Activated T-cell treated with anti-CD3 and anti-CD28 coated beads for 4 hours (primary cell): ENCODE data around the gene CLDN4.
"Not testable (repeated sequence)": the region's sequence is repeated elsewhere in the genome, so short reads cannot be mapped to it uniquely, and the experiment has no call there.

Source experiments
- DNase-seq: peaks from one replicate; pipeline ENCODE4 v3.0.0-alpha.2; 2020

CLDN4 gene

GRCh38 chr7:73844131-73844547 is 13.3 kb downstream of the CLDN4 start:
- no peak for DNase-seq

DNA sequence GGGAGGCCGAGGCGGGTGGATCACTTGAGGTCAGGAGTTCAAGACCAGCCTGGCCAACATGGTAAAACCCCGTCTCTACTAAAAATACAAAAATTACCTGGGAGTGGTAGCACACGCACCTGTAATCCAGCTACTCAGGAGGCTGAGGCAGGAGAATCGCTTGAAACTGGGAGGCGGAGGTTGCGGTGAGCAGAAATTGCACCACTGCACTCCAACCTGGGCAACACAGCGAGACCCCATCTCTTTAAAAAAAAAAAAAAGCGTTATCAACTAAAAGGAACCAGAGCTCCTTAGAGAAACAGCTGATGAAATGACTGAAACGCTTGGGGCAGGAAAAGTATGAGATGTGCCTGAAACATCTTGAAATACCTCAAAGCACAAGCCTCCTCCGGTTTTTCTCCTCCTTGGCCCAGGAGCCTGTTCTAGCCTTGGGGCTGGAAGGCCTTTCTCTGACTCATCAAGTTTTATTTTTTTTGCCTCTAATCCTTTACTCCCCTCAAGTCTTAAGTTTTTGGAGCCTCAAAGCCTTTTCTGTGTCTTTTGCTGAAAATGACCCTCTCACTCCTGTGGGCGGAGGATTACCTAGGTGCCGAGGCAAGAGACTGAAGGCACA is 14.2 kb downstream of the CLDN4 start:
- no peak for DNase-seq

DNA sequence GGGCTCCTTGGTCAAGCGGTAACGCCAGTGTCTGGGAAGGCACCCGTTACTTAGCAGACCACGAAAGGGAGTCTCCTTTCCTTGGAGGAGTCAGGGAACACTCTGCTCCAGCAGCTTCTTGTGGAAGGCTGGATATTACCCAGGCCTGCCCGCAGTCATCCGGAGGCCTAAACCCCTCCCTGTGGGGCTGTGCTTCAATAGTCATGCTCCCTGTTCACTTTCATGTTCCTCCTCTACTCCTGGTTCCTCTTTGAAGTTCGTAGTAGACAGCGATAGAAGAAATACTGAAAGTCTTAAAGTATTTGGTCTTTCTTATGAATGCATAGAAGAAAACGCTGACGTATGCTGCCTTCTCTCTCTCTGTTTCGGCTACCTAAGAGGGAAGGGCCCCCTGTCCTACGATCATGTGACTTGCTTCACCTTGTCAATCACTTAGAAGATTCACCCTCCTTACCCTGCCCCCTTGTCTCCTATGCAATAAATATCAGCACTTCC is 15.0 kb downstream of the CLDN4 start:
- DNase-seq = not testable (repeated sequence)

- DNase-seq = no peak
Measured at GRCh38 chr7:73847941-73848723, 17.3 kb downstream of the CLDN4 start.

DNA sequence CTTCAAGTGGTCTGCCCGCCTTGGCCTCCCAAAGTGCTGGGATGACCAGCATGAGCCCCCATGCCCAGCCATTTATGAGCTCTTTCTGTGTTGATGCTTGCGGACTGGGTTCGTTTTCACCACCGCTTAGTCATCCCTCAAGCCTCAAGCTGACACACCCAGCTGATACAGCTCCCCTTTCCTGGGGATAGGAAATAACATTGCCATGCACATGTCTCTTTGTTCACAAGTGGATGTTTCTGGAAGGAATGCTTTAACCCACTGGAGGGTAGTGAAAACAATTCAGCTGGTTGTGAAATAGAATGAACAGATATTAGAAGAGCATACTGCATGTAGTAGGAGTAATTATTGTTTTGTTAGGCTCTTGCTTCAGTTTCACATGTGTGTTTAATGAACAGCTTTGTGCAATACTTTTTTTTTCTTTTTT is 20.0 kb downstream of the CLDN4 start:
- no peak for DNase-seq

DNA sequence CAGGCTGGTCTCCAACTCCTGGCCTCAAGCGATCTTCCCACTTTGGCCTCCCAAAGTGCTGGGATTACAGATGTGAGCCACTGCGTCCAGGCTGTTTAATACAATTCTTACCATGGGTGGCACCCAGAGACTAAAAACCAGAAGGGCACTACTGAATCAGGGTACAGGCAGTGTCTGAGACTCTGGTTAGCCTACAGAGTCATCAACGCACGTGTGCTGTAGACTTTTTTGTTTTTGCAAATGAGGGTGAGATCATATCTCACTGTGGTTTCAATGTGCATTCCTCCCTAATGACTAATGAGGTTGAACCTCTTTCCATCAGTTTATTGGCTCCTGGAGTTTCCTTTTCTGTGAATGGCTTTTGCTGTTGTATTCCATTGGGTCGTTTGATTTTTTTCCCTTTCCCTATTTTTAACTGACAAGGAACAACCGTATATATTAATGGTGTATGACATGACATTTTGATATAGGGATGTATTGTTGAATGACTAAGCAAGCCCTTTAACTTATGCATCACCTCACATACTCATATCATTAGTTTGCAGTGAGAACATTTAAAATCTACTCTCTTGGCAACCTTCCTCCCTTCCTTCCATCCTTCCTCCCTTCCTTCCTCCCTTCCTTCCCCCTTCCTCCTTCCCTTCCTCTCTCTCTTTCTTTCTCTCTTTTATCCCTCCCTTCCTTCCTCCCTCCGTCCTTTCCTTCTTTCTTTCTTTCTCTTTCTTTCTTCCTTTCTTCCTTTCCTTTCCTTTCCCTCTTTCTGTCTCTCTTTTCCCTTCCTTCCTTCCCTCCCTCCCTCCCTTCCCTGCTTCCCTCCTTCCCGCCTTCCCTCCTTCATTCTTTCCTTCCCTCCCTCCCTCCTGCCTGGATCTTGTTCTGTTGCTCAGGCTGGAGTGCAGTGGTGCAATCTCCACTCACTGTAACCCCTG is 20.9 kb downstream of the CLDN4 start:
- no peak for DNase-seq

DNA sequence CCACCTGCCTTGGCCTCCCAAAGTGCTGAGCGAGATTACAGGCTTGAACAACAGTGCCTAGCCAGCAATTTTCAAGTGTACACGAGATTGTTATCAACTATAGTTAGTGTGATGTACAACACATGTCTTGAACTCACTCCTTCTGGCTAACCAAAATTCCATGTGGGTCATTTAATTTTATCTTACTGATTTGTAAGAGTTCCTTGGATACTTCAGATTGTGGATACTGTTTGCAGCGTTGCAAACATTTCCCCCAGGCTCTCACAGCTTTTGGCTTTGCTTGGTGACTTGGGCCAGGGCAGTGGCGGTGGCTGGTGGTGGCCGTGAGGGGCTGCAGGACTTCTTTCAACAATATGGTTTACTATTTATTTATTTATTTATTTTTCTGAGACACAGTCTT is 21.7 kb downstream of the CLDN4 start:
- no peak for DNase-seq

DNA sequence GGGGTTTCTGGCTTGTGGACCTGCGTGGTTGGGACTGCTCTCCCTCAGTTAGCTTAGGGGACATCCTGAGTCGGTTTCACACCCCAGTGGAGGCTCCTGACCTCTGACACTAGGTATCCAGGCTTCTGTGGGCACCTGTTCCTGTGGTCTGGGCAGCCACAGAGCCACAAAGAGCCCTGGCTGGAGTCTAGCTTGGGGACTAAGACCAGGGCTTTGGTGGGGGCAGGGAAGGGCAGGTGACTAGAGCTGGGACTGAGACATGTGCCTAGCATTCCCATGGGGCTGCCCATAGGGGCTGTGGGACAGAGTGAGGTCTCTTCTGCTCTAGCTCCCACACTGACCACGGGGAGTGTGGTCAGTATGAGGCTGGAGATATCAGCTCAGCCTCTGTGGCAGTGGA is 26.1 kb downstream of the CLDN4 start:
- DNase-seq = no peak

DNA sequence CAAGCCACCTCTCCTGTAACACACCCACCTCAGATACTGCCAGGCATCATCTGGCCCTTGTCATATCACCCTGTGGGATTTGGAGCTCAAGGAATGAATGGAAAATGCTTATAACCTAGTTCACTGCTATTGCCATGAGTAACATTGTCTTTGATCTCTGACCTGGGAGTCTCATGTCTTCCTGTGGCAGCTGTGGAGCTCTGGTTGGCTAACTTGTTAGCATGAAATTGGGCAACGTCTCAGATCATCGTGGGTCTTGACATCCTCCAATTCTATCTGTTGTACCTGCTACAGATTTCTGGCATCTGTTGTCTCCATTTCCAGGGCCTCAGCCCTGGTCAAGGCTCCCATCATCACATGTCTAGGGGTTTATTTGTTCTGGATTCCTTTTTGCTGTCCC is 28.0 kb downstream of the CLDN4 start:
- no peak for DNase-seq

GRCh38 chr7:73860859-73861258 is 30.1 kb downstream of the CLDN4 start, which contains the start of gene TMEM270:
TMEM270 (plus strand) TSS chr7:73861159; CDS start chr7:73861195, 36 bp downstream.
- no peak for DNase-seq

GRCh38 chr7:73861305-73861704 is 30.5 kb downstream of the CLDN4 start:
- DNase-seq = no peak

DNA sequence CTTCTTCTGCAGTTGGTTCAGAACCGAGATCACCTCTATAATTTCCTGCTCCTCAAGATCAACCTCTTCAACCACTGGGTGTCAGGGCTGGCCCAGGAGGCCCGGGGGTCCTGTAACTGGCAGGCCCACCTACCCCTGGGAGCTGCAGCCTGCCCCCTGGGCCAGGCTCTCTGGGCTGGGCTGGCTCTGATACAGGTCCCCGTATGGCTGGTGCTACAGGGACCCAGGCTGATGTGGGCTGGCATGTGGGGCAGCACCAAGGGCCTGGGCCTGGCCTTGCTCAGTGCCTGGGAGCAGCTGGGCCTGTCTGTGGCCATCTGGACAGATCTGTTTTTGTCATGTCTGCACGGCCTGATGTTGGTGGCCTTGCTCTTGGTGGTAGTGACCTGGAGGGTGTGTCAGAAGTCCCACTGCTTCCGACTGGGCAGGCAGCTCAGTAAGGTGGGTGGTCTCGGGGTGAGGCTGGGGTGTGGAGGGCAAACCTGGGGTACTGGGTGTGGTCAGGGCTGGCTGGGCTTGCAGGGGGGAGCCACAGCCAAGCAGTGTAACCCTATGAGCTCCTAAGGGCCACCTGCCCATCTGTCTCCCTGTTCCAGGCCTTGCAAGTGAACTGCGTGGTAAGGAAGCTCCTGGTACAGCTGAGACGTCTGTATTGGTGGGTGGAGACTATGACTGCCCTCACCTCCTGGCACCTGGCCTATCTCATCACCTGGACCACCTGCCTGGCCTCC is 34.4 kb downstream of the CLDN4 start:
- no peak for DNase-seq

DNA sequence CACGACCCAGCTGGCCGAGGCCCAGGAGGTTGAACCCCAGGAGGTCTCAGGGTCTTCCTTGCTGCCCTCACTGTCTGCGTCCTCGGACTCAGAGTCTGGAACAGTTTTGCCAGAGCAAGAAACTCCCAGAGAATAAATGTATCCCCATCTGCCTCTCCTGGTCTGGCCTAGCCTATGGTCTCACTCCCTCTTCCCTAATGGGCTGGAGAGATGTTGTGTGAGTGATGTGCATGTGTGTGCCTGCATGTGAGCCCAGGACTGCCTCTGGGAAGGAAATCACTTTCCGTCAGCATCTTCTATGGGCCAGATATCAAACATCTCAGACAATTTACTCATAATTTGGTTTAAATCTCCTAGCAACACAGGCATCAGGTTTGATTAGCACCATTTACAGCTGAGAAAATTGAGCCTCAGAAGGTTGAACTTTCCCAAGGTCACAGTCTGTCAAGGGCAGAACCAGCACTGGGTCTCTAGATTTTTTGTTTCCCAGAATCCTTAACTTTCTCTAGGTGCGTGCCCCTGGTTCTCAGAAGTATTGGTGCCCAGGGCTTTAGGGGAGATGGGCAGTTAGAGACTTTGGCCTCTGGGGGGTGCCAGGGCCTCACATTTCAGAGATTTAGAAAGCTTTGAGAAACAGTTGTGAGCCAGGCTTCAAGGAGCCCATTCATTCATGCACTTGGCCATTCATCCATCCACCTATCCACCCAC is 35.1 kb downstream of the CLDN4 start:
- no peak for DNase-seq

DNA sequence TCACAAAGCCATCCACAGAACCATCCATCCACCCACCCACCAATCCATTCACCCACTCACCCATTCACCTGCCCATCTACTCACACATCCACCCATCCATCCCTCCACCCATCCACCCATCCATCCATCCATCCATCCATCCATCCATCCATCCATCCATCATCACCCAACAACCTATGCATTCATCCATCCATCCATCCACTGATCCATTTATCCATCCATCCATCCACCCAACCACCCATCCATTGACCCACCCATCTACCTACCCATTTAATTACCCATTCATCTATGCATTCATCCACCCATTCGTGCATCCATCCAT is 35.6 kb downstream of the CLDN4 start:
- no peak for DNase-seq

GRCh38 chr7:73869011-73869798 is 38.4 kb downstream of the CLDN4 start:
- no peak for DNase-seq

DNA sequence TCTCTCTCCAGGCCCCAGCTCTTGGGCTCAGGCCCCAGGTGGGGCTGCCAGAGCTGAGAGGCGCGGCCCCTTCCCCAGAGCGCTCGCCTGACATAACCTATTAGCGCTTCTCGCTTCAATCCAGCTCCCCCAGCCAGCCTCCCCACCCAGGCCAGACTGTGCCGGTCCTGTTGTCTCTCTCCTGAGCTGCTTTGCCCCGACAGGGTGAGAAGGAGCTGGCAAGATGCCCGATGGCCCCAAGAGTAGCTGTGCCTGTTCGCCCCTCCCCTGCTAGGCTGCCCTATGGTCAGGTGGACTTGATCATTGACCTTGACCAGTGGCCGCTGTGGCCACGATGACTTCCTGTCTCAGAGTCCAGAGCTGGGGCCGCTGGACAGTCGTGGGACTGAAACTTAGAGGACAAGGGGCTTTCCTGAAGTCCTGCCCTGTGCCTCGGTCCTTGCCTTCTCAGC is 39.3 kb downstream of the CLDN4 start:
- DNase-seq = no peak

DNA sequence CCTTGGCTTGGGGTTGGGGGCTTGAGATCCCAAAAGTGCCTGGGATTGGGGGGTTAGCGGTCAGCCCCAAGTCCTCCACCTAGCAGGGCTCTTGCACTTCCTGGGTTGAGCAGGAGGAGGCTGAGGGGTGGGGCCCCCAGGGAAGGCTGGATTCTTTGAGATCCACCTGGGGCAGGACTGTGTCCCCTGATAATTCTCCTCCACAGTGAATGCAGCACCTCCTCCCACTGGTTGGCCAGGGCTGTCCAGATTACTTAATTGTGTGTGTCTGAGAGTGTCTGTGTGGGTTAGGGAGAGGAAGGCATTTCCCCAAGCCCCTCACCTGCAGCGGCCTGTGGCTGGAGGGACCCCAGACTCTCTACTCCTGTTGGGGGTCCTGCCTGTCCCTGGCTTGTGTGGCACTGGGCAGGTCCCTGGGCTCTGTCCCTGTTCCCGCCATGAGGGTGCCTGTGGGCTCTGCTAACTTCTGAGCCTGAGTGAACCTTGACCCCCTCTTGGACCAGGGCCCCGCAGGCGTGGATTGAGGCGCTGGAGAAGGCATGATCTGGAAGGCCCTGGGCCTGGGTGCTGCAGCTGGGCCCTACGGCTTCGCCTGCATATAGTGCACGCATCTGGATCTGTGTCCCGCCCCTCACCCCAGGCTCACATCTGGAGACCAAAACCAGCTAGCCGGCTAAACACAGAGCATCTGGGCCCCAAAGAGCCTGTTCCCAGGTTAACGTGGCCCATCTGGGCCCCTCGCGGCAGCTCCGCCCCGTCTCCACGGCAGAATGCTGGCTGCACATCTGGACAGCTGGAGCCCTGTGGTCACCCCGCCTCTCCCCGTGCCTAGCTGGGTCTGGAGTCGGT is 40.6 kb downstream of the CLDN4 start:
- no peak for DNase-seq

- no peak for DNase-seq
Measured at GRCh38 chr7:73872056-73872908, 41.5 kb downstream of the CLDN4 start.

DNA sequence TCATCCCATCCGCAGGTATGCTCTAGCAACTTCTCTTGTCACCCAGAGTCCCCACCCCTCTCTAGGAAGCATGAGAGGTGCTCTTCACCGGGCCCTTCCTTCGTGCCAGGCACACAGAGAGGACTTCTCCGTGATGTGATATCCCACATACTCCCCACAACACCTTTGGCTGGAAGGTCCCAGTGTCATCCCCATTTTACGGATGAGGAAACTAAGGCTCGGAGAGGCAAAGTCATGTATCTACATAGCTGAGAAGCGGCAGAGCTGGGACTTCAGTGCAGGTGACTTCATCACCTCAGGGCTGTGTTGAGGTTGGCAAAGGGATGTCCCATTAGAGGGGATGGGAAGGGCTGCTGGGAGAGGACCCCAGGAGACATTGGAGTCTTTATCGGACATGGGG is 45.6 kb downstream of the CLDN4 start:
- DNase-seq = no peak
